NOMO-1 (cell line): ENCODE results near the gene SLC11A2.
"Not testable (repeated sequence)": the region's sequence is repeated elsewhere in the genome, so short reads cannot be mapped to it uniquely, and the experiment has no call there.

ENCODE experiments used
- DNase-seq, 2 experiments: peaks; one replicate each; lab custom pipeline; 2025; ENCODE audit not compliant: unreplicated experiment in 2 of 2; lab: John Stamatoyannopoulos, UW

Gene SLC11A2

GRCh38 chr12:51027342-51027835, 1.2 kb upstream of the SLC11A2 start:
- no peak for DNase-seq

GRCh38 chr12:51025338-51025835, 797 bp downstream of the SLC11A2 start:
- peak; percentile 0 to 40 for DNase-seq

GRCh38 chr12:51023625-51024382, 2.4 kb downstream of the SLC11A2 start:
- DNase-seq: no peak

GRCh38 chr12:51021694-51022093, 4.5 kb downstream of the SLC11A2 start:
- no peak for DNase-seq

GRCh38 chr12:51020448-51021182, 5.6 kb downstream of the SLC11A2 start:
- DNase-seq: no peak

GRCh38 chr12:51019927-51020326, 6.3 kb downstream of the SLC11A2 start:
- no peak for DNase-seq

- no peak for DNase-seq
Measured at GRCh38 chr12:51018956-51019355, 7.2 kb downstream of the SLC11A2 start.

- DNase-seq: no peak
Measured at GRCh38 chr12:51017452-51017851, 8.7 kb downstream of the SLC11A2 start.

GRCh38 chr12:51014467-51014866, 11.7 kb downstream of the SLC11A2 start:
- not testable (repeated sequence) for DNase-seq

GRCh38 chr12:51013441-51013840, 12.7 kb downstream of the SLC11A2 start:
- DNase-seq: no peak

- no peak for DNase-seq
Measured at GRCh38 chr12:51012570-51013236, 13.5 kb downstream of the SLC11A2 start.

GRCh38 chr12:51011955-51012354, 14.2 kb downstream of the SLC11A2 start:
- no peak for DNase-seq

- peak; percentile 77 to 84 for DNase-seq
Measured at GRCh38 chr12:51009056-51009440, 17.1 kb downstream of the SLC11A2 start.

GRCh38 chr12:51008329-51009055, 17.7 kb downstream of the SLC11A2 start:
- peak; percentile 22 to 40 for DNase-seq

GRCh38 chr12:51005671-51006070, 20.5 kb downstream of the SLC11A2 start:
- no peak for DNase-seq

GRCh38 chr12:51005030-51005429, 21.2 kb downstream of the SLC11A2 start:
- no peak for DNase-seq

- no peak for DNase-seq
Measured at GRCh38 chr12:51004504-51004903, 21.7 kb downstream of the SLC11A2 start.

- DNase-seq: no peak
Measured at GRCh38 chr12:51001799-51002198, 24.4 kb downstream of the SLC11A2 start.

GRCh38 chr12:51000245-51000644, 25.9 kb downstream of the SLC11A2 start:
- no peak for DNase-seq

- no peak for DNase-seq
Measured at GRCh38 chr12:50999093-50999492, 27.1 kb downstream of the SLC11A2 start.

- DNase-seq: no peak
Measured at GRCh38 chr12:50992819-50993218, 33.4 kb downstream of the SLC11A2 start.
